Testis (tissue), 2 donors: Measurements from ENCODE around the gene ACAA1.
"Not testable (repeated sequence)": the region's sequence is repeated elsewhere in the genome, so short reads cannot be mapped to it uniquely, and the experiment has no call there.

Source experiments
- POLR2A ChIP-seq: fragments of 450-650 bp; IDR thresholded peaks from one replicate; pipeline ENCODE4 v1.6.1; 2017; ENCODE audit warnings: antibody characterized with exemption, mild to moderate bottlenecking, moderate library complexity
- TF ChIP-seq, protein P1 (sequence below), 3 experiments: fragments of 450-650 bp in 2 of 3; fragments of 200-600 bp in 1 of 3; sonication (generic) in 1 of 3; IDR thresholded peaks; one replicate each; pipeline ENCODE4 v1.5.1; 2016 to 2019; ENCODE audit warnings: antibody characterized with exemption in 3 of 3, mild to moderate bottlenecking in 2 of 3, moderate library complexity in 1 of 3

DNA sequence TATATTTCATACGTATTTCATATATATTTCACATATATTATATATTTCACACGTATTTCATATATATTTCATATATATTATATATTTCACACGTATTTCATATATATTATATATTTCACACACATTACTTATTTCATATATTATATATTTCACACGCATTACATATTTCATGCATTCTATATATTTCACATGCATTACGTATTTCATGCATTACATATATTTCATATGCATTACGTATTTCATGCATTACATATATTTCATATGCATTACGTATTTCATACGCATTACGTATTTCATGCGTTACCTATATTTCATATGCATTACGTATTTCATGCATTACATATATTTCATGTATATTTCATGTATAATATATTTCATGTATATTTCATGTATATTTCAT, 23.8 kb upstream of the ACAA1 start:
- TF ChIP-seq, protein P1, sequence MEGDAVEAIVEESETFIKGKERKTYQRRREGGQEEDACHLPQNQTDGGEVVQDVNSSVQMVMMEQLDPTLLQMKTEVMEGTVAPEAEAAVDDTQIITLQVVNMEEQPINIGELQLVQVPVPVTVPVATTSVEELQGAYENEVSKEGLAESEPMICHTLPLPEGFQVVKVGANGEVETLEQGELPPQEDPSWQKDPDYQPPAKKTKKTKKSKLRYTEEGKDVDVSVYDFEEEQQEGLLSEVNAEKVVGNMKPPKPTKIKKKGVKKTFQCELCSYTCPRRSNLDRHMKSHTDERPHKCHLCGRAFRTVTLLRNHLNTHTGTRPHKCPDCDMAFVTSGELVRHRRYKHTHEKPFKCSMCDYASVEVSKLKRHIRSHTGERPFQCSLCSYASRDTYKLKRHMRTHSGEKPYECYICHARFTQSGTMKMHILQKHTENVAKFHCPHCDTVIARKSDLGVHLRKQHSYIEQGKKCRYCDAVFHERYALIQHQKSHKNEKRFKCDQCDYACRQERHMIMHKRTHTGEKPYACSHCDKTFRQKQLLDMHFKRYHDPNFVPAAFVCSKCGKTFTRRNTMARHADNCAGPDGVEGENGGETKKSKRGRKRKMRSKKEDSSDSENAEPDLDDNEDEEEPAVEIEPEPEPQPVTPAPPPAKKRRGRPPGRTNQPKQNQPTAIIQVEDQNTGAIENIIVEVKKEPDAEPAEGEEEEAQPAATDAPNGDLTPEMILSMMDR (IDR thresholded peaks at IDR 0.05), result not testable (repeated sequence)
- not testable (repeated sequence) for TF ChIP-seq POLR2A
